GM18907 (cell line): ENCODE measurements around the gene PDHX.
A peak's percentile ranks its signal among the peaks of the same experiment; 100 is the strongest.

Experiments
- ATAC-seq: cut with Tn5 transposase; IDR thresholded peaks from one replicate; pipeline ENCODE4 v1.9.1; 2021; ENCODE audit warnings: mild to moderate bottlenecking, moderate library complexity; ENCODE audit not compliant: unreplicated experiment

The PDHX gene

GRCh38 chr11:35042913-35043312 is 126.5 kb downstream of the PDHX start:
- ATAC-seq: no peak

GRCh38 chr11:35043936-35044335 is 127.5 kb downstream of the PDHX start:
- ATAC-seq: no peak

GRCh38 chr11:35045236-35045820 is 128.9 kb downstream of the PDHX start:
- ATAC-seq: peak; percentile 60
